ENCODE measurements around the gene NAALADL2.

Gene NAALADL2

GRCh38 chr3:174862666-174863065, 3.5 kb downstream of the NAALADL2 start:
- no peak for TF ChIP-seq CTCF (IDR thresholded peaks at IDR 0.05)

- no peak for TF ChIP-seq CTCF (IDR thresholded peaks at IDR 0.05)
Observed at GRCh38 chr3:174863488-174863887, 4.4 kb downstream of the NAALADL2 start.

DNA sequence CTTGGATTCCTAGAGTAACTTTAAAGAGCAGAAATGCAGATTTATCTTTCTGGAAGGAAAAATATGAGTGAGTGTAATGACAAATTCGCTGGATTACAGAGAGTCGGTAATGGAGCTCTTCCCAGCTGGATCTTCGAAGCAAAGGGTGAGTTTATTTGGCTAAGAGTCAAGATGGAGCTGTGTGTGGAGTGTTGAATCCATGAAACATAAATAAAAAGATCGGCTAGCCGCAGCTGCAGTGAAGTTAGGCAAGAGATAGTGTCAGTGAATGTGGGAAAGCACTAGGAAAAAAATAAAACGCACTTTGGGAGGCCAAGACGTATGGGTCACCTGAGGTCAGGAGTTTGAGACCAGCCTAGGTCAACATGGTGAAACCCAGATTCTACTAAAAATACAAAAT, 10.3 kb downstream of the NAALADL2 start:
- TF ChIP-seq CTCF (IDR thresholded peaks at IDR 0.05), result no peak

- TF ChIP-seq CTCF (IDR thresholded peaks at IDR 0.05), result no peak
Observed at GRCh38 chr3:174873832-174874657, 14.9 kb downstream of the NAALADL2 start.

- TF ChIP-seq CTCF (IDR thresholded peaks at IDR 0.05), result no peak
Observed at GRCh38 chr3:174882789-174883188, 23.7 kb downstream of the NAALADL2 start.

- no peak for TF ChIP-seq CTCF (IDR thresholded peaks at IDR 0.05)
Observed at GRCh38 chr3:174883881-174884675, 24.9 kb downstream of the NAALADL2 start.

- no peak for TF ChIP-seq CTCF (IDR thresholded peaks at IDR 0.05)
Observed at GRCh38 chr3:174884776-174885568, 25.8 kb downstream of the NAALADL2 start.
